Fibroblast of skin of right quadriceps (primary cell): Measurements from ENCODE around the gene CDK11A.
"Not testable (repeated sequence)": the region's sequence is repeated elsewhere in the genome, so short reads cannot be mapped to it uniquely, and the experiment has no call there.

ENCODE experiments used
- DNase-seq: peaks from one replicate; pipeline ENCODE4 v3.0.0-alpha.2; 2013

The CDK11A gene

DNA sequence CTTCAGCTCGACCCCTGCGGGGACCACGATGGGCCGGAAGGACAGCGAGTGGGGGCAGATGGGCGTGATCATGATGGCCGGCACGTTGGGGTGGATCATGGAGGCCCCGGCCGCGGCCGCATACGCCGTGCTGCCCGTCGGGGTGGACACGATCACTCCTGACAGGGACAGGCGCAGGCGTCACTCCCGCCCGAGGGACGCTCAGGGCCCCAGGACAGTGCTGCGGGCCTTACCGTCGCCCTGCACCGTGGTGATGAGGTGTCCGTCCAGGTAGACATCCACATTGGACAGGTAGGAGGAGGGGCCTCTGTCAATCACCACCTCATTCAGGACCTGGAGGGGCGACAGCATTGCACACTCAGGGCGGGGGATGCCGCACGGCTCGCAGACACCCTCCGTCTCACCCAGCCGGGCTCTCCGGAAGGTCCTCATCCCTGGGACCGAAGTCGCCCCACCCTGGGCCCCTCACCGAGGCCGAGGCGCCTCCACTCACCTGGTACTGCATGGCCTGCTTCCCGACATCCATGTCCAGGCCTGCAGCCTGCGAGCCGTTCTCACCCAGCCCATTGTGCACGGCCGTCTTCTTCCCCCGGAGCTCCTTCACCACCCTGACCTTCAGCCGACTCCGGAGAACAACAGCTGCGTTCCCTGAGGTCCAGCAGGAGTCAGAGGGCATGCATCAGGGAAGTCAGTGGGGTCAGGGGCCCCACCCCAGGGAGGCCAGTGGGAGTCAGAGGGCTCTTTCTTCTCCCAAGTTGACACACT lies 30.1 kb upstream of the CDK11A start:
- no peak for DNase-seq

DNA sequence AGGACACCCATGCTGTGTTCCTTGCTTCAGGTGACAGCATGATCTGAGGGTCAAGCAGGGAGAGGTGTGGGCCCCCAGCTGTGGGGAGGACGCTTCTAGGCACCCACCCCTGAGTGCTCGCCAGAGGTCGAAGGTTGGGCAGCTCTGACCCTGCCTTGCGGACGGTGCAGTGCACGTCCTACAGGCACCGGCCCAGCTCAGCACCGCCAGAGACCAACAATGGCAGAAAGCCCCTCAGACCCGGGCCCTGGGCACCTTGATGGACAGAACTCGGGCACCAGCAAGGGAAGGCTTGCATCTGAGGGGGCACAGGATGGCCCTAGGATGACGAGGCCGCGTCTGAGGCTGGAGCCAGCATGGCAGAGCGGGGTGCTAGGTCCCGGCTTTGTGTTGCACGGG lies 29.4 kb upstream of the CDK11A start:
- DNase-seq = no peak

GRCh38 chr1:1752636-1753606 lies 28.8 kb upstream of the CDK11A start:
- no peak for DNase-seq

- no peak for DNase-seq
Measured at GRCh38 chr1:1752190-1752589, 28.0 kb upstream of the CDK11A start.

GRCh38 chr1:1749941-1750340 lies 25.8 kb upstream of the CDK11A start:
- not testable (repeated sequence) for DNase-seq

- no peak for DNase-seq
Measured at GRCh38 chr1:1748686-1749321, 24.6 kb upstream of the CDK11A start.

- not testable (repeated sequence) for DNase-seq
Measured at GRCh38 chr1:1746566-1746909, 22.4 kb upstream of the CDK11A start.

- peak; percentile 84 for DNase-seq
Measured at GRCh38 chr1:1745651-1746565, 21.8 kb upstream of the CDK11A start.

DNA sequence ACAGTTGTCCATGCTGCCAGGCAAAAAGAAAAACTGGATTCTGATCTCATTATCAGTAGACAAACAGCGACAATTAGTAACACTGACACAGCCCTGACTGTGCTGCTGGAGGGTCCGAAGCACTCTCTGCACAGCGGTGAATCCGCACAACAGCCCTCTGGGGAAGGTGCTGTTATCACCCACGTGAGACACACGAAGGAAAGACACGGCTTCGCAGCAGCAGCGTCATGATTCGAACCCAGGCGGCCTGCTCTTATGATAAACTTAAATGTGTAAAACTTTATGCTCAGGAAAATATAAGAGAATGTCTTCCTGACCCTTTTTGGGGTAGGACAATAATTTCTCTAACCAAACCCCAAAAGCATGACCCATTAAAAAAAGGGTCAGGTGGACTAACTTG lies 18.4 kb upstream of the CDK11A start:
- not testable (repeated sequence) for DNase-seq

GRCh38 chr1:1741013-1741412 lies 16.9 kb upstream of the CDK11A start:
- peak; percentile 90 for DNase-seq

- DNase-seq = not testable (repeated sequence)
Measured at GRCh38 chr1:1738799-1739337, 14.7 kb upstream of the CDK11A start.

DNA sequence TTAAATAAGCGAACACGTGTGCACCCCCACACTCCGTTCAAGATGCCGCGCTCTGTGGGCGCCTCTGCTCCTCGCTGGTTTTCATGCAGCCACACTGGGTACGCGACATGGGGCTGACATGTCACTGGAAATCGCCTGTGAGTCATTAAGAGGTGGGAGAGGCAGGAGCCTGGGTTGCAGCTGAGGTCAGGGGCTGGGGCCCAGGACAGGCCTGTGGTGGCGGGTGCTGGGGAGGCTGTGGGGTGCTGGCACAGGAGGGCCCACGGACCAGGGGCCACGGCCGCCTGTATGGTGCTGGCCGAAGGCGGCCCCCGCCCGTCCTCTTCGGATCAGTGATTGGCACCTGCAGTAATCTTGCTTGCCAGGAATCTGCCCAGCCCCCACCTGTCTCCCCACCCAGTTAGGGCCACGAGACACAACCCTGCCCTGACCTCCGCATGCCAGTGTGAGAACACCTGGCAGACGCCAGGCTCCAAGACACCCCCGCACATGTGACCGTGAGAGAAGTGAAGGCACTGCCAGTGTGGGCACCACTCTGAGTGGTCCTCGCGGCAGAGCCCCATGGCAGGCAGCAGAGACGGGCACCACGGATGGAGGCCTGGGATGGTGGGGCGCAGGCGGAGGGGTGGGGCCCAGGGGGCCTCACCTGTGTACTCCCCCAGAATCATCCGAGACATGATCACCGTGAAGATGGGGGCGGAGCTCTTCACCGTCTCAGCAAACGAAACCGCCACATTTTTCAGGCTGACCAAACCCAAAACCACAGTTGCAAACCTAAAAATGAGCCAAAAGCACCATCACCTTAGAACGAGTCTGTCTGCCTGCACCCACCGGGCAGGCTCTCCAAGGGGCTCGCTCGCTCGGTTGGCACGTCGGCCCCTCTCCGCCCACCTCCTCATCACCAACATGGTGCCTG lies 13.8 kb upstream of the CDK11A start:
- not testable (repeated sequence) for DNase-seq

- no peak for DNase-seq
Measured at GRCh38 chr1:1732381-1732780, 8.2 kb upstream of the CDK11A start.

- DNase-seq = no peak
Measured at GRCh38 chr1:1730870-1731269, 6.7 kb upstream of the CDK11A start.

DNA sequence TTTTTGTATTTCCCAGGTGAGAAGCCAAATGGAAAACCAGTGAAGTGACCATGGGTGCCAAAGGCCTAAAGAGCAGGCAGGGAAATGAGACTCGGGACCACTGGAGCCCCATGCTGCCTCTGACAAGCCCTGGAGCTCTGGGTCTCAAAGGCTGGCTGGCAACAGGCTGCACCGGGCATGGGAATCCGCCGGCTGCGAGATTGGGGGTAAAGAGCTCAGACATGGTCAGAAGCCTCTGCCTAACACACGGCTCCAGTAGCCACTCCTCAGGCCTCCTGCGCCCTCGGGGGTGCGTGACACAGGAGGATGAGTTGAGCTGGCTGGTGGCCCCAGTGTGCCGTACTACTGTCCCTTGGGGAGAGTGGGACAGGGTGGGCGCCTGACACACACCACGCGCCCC lies 6.1 kb upstream of the CDK11A start:
- not testable (repeated sequence) for DNase-seq

GRCh38 chr1:1729116-1729816 lies 5.1 kb upstream of the CDK11A start:
- DNase-seq = not testable (repeated sequence)

DNA sequence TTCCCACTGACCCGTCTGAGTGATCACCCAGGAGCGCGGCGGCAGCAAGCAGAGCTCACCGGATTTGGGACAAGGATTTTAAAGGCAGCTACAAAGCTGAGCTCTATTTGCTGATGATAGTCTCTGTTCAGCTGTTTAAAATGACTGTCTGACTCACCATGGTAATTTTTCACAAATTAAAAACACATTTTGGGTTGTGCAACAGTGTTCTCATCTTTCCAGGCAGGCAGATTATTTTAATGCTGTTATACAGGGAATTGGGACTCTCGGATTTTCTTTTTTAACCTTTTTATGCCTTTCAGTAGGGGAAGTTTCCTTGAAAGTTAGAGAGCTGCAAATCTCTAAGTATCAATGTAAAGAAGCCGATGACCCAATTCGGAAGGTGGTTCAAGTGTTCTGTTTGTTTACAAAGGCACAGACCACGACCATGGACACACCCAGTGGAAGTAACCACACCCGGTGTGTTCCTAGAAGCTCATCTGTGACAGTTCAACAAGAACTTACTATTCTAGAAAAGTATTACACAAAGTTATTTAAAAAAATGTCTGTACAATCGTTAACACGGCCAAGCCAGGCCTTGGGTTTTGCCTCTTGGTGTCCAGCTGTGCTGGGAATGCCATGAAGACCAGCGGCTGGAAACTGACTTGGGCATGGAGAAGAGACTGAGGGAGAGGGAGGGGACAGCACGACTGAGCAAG lies 4.3 kb upstream of the CDK11A start:
- DNase-seq = peak; percentile 82

DNA sequence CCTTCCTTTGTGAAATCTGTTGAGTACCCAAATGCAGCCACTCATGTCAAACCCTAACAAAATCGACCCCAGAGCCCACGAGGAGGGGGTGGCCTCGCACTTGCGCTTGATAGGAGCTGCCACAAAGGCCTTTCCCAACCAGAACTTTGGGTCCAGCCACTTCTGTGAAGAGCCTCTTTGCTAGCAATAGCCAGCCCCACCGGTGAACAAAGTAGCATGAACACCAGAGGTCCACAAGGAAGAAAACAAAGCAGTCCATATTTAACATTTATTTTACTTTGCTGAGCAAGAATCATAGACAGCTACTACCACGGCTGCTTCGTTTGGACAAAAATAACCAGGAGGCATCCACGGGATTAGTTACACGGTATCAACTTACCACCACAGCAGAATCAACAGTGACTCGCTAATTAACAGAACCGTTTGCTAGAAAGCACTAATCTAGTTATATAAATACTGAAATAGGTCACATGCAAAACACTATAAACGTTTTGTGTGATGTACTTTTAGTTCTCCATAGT lies 3.0 kb upstream of the CDK11A start:
- peak; percentile 7 for DNase-seq

- not testable (repeated sequence) for DNase-seq
Measured at GRCh38 chr1:1726088-1726487, 1.9 kb upstream of the CDK11A start.
